H1 (cell line): ENCODE data around the gene PEAK3. TPM values are rescaled to one million over a fixed set of nuclear protein-coding genes. Genes with fewer than 3 reads are reported as not detected.

Experiments
- CTCF ChIA-PET: fragments of 300-600 bp; sonication (Branson Sonifier 250); formaldehyde crosslinking; loops from one replicate; lab custom pipeline; 2021; ENCODE audit not compliant: partially characterized antibody; lab: Charles Lee
- POLR2A ChIA-PET: fragments of 300-600 bp; sonication (Branson Sonifier 250); formaldehyde crosslinking; loops from one replicate; lab custom pipeline; 2021; ENCODE audit warnings: inconsistent platforms; ENCODE audit not compliant: partially characterized antibody; lab: Charles Lee
- DNase-seq, 2 experiments: peaks; one replicate each; pipeline versions ENCODE4 v3.0.0 to v3.0.0-alpha.2; 2010 to 2022; ENCODE audit warnings: low spot score in 2 of 2, low read depth in 1 of 2, mixed read lengths in 1 of 2
- FAIRE-seq: peaks from 2 replicates; lab custom pipeline; 2011; peaks lifted over from hg19 to GRCh38; lab: Jason Lieb, UNC
- H2AFZ ChIP-seq: 2 replicates; pipeline ENCODE4 v1.8.1; 2012; ENCODE audit warnings: low read length, inconsistent platforms
- H2AK5ac ChIP-seq: 2 replicates; pipeline ENCODE4 v1.6.1; 2013; ENCODE audit warnings: low read depth, low read length
- H2BK120ac ChIP-seq: replicated peaks from 2 replicates; pipeline ENCODE3; 2013; ENCODE audit warnings: low read depth, low read length, inconsistent platforms
- H2BK12ac ChIP-seq: 2 replicates; pipeline ENCODE4 v1.6.1; 2013; ENCODE audit warnings: low read depth, low read length
- H2BK15ac ChIP-seq: 2 replicates; pipeline ENCODE4 v1.6.1; 2013; ENCODE audit warnings: low read length
- H2BK20ac ChIP-seq: 2 replicates; pipeline ENCODE4 v1.6.1; 2013; ENCODE audit warnings: low read length
- H2BK5ac ChIP-seq: 2 replicates; pipeline ENCODE4 v1.6.1; 2013; ENCODE audit warnings: low read depth, low read length
- H3K14ac ChIP-seq: 2 replicates; pipeline ENCODE4 v1.6.1; 2013; ENCODE audit warnings: inconsistent platforms; ENCODE audit not compliant: insufficient read length
- H3K18ac ChIP-seq: 2 replicates; pipeline ENCODE4 v1.6.1; 2013; ENCODE audit warnings: low read length; ENCODE audit errors: extremely low read depth
- H3K23ac ChIP-seq: 2 replicates; pipeline ENCODE4 v1.6.1; 2013; ENCODE audit warnings: inconsistent platforms; ENCODE audit not compliant: insufficient read length
- H3K23me2 ChIP-seq: 2 replicates; pipeline ENCODE4 v1.6.1; 2013; ENCODE audit warnings: low read depth, low read length
- H3K27ac ChIP-seq: 2 replicates; pipeline ENCODE4 v1.6.1; 2011; ENCODE audit warnings: low read depth, low read length, inconsistent platforms
- H3K27me3 ChIP-seq, 4 experiments: replicated peaks in 1 of 4; 1 replicate in 1 of 4; 2 replicates in 3 of 4; pipeline versions ENCODE4 v1.6.1 to v1.8.1; 2011 to 2013; ENCODE audit warnings: low read length in 3 of 4, mild to moderate bottlenecking in 3 of 4, inconsistent platforms in 2 of 4, mixed read lengths in 2 of 4, moderate library complexity in 1 of 4; ENCODE audit not compliant: control insufficient read depth in 3 of 4, insufficient read depth in 3 of 4; ENCODE audit errors: extremely low read depth in 1 of 4
- H3K36me3 ChIP-seq, 4 experiments: 2 replicates each; pipeline versions ENCODE4 v1.6.1 to v1.8.1; 2011 to 2013; ENCODE audit warnings: mild to moderate bottlenecking in 4 of 4, low read length in 3 of 4, moderate library complexity in 2 of 4, control low read depth in 1 of 4, inconsistent platforms in 1 of 4; ENCODE audit not compliant: insufficient read depth in 4 of 4, control insufficient read depth in 2 of 4
- H3K4ac ChIP-seq: replicated peaks from 2 replicates; pipeline ENCODE3; 2013; ENCODE audit warnings: low read length, low read depth, mixed read lengths, inconsistent platforms; ENCODE audit not compliant: insufficient read length
- H3K4me1 ChIP-seq, 4 experiments: replicated peaks in 1 of 4; 1 replicate in 1 of 4; 2 replicates in 3 of 4; pipeline versions ENCODE4 v1.6.1 to v1.8.1; 2011 to 2013; ENCODE audit warnings: low read length in 3 of 4, inconsistent platforms in 2 of 4, mixed read lengths in 1 of 4; ENCODE audit not compliant: insufficient read depth in 4 of 4, control insufficient read depth in 3 of 4
- H3K4me2 ChIP-seq, 2 experiments: 2 replicates each; pipeline versions ENCODE4 v1.6.1 to v1.8.1; 2011 to 2013; ENCODE audit warnings: low read depth in 2 of 2, low read length in 2 of 2, control low read depth in 1 of 2, inconsistent platforms in 1 of 2, mild to moderate bottlenecking in 1 of 2; ENCODE audit not compliant: insufficient read depth in 1 of 2
- H3K4me3 ChIP-seq, 4 experiments: fragments of 200-600, 300-600 bp in 1 of 4; sonication (generic), shearing (Covaris generic), sonication (Bioruptor Twin) in 1 of 4; 2 replicates each; pipeline versions ENCODE4 v1.5.1 to v1.8.1; 2011 to 2016; ENCODE audit warnings: low read length in 4 of 4, low read depth in 3 of 4, control low read depth in 2 of 4, inconsistent platforms in 2 of 4, mild to moderate bottlenecking in 2 of 4, mixed read lengths in 1 of 4, moderate library complexity in 1 of 4; ENCODE audit not compliant: insufficient read depth in 2 of 4; ENCODE audit errors: extremely low read depth in 1 of 4
- H3K56ac ChIP-seq: replicated peaks from 2 replicates; pipeline ENCODE3; 2013; ENCODE audit warnings: low read depth, mild to moderate bottlenecking, mixed read lengths, low read length, inconsistent platforms; ENCODE audit not compliant: insufficient read length
- H3K79me1 ChIP-seq: 2 replicates; pipeline ENCODE4 v1.6.1; 2013; ENCODE audit warnings: low read depth, low read length, control low read depth
- H3K79me2 ChIP-seq, 2 experiments: 2 replicates each; pipeline versions ENCODE4 v1.6.1 to v1.8.1; 2012 to 2013; ENCODE audit warnings: low read length in 2 of 2, mild to moderate bottlenecking in 2 of 2, inconsistent platforms in 1 of 2; ENCODE audit not compliant: insufficient read depth in 2 of 2, control insufficient read depth in 1 of 2
- H3K9ac ChIP-seq, 4 experiments: replicated peaks in 1 of 4; 1 replicate in 1 of 4; 2 replicates in 3 of 4; pipeline versions ENCODE4 v1.6.1 to v1.8.1; 2011 to 2013; ENCODE audit warnings: low read depth in 3 of 4, low read length in 3 of 4, control low read depth in 2 of 4, mild to moderate bottlenecking in 2 of 4, moderate library complexity in 2 of 4, inconsistent platforms in 1 of 4; ENCODE audit errors: extremely low read depth in 1 of 4
- H3K9me3 ChIP-seq, 2 experiments: 2 replicates each; pipeline versions ENCODE4 v1.6.1 to v1.8.1; 2012 to 2013; ENCODE audit warnings: mild to moderate bottlenecking in 2 of 2, moderate library complexity in 2 of 2, control low read depth in 1 of 2, inconsistent platforms in 1 of 2, low read depth in 1 of 2, low read length in 1 of 2, mixed read lengths in 1 of 2; ENCODE audit not compliant: insufficient read depth in 2 of 2
- H4K20me1 ChIP-seq, 2 experiments: replicated peaks in 1 of 2; 2 replicates each; pipeline versions ENCODE3 to v1.8.1; 2011 to 2013; ENCODE audit warnings: inconsistent platforms in 2 of 2, low read length in 2 of 2, mild to moderate bottlenecking in 1 of 2; ENCODE audit not compliant: insufficient read depth in 2 of 2, control insufficient read depth in 1 of 2
- H4K5ac ChIP-seq: 2 replicates; pipeline ENCODE4 v1.6.1; 2013; ENCODE audit warnings: low read length, low read depth, mixed read lengths, inconsistent platforms; ENCODE audit not compliant: insufficient read length
- H4K8ac ChIP-seq: 2 replicates; pipeline ENCODE4 v1.8.0; 2013; ENCODE audit warnings: mild to moderate bottlenecking, moderate library complexity, low read length, inconsistent platforms; ENCODE audit not compliant: insufficient read depth; ENCODE audit errors: extremely low read depth
- H4K91ac ChIP-seq: replicated peaks from 2 replicates; pipeline ENCODE3; 2013; ENCODE audit warnings: low read length, mixed read lengths, inconsistent platforms; ENCODE audit not compliant: insufficient read length
- CBX8 ChIP-seq: fragments of 300-800, 300-1000 bp; sonication (generic); IDR thresholded peaks from 2 replicates; pipeline ENCODE4 v1.7.1; 2016; ENCODE audit warnings: low read depth, low read length, borderline replicate concordance
- CREB1 ChIP-seq: IDR thresholded peaks from 2 replicates; pipeline ENCODE4 v1.6.1; 2012; ENCODE audit warnings: inconsistent platforms
- JUND ChIP-seq: IDR thresholded peaks from 2 replicates; pipeline ENCODE4 v1.6.1; 2011; ENCODE audit warnings: mild to moderate bottlenecking, improper control_type of control experiment, low read length
- NRF1 ChIP-seq: IDR thresholded peaks from 2 replicates; pipeline ENCODE4 v1.6.1; 2011; ENCODE audit warnings: mild to moderate bottlenecking, low read depth, low read length, improper control_type of control experiment
- POLR2AphosphoS5 ChIP-seq: IDR thresholded peaks from 2 replicates; pipeline ENCODE4 v1.6.1; 2011; ENCODE audit warnings: low read depth, low read length
- WGBS, 2 experiments: shearing (Covaris generic) in 1 of 2; methylation state at CpG; one replicate each; pipeline versions ENCODE4 v1.1.6 to v1.1.7; 2013 to 2015; ENCODE audit warnings: low lambda C conversion rate in 2 of 2, mixed read lengths in 2 of 2, inconsistent platforms in 1 of 2, low coverage in 1 of 2, missing lambda C conversion rate in 1 of 2; ENCODE audit not compliant: insufficient replicate concordance in 2 of 2, insufficient coverage in 1 of 2, insufficient read length in 1 of 2; ENCODE audit errors: extremely low coverage in 1 of 2, missing lambda C conversion rate in 1 of 2; 5-methylcytosine and 5-hydroxymethylcytosine counted together
- polyA plus RNA-seq, 7 experiments: library from polyadenylated mRNA; depleted of rRNA in 3 of 7; stranded (reverse) in 5 of 7; unstranded in 2 of 7; fragments of >200 nt in 5 of 7; fragments of 200-250 nt in 2 of 7; gene quantifications; 1 replicate in 5 of 7; 2 replicates in 1 of 7; 4 replicates in 1 of 7; pipeline versions ENCODE4 v1.2.1 to v1.2.3, GENCODE V29; 2011 to 2013; ENCODE audit warnings: missing spikeins in 2 of 7, mixed read lengths in 2 of 7
- total RNA-seq: library from RNA; stranded (reverse); fragmentation: NEBNext Ultra II Directional; extraction: Animal tissue kit (Norgen Biotek cat#: 25700); gene quantifications from 2 replicates; pipeline ENCODE4 v1.2.1, GENCODE V29; 2021
- TF ChIP-seq, protein P1 (sequence below), 3 experiments: IDR thresholded peaks; 1 replicate in 2 of 3; 2 replicates in 1 of 3; pipeline versions ENCODE4 v1.5.1 to v1.6.1; 2011; ENCODE audit warnings: low read length in 3 of 3, mild to moderate bottlenecking in 3 of 3, inconsistent platforms in 2 of 3, low read depth in 1 of 3, moderate library complexity in 1 of 3; ENCODE audit not compliant: insufficient read depth in 1 of 3; ENCODE audit errors: control extremely low read depth in 1 of 3
- TF ChIP-seq, protein P2 (sequence below): IDR thresholded peaks from 2 replicates; pipeline ENCODE4 v1.6.1; 2011; ENCODE audit warnings: low read length, improper control_type of control experiment

The PEAK3 gene
- total and polyA plus RNA-seq, 2 of the 8 experiments (the other 6 are each of a cell fraction or from before 2014, with no cell fraction given): not detected

DNA sequence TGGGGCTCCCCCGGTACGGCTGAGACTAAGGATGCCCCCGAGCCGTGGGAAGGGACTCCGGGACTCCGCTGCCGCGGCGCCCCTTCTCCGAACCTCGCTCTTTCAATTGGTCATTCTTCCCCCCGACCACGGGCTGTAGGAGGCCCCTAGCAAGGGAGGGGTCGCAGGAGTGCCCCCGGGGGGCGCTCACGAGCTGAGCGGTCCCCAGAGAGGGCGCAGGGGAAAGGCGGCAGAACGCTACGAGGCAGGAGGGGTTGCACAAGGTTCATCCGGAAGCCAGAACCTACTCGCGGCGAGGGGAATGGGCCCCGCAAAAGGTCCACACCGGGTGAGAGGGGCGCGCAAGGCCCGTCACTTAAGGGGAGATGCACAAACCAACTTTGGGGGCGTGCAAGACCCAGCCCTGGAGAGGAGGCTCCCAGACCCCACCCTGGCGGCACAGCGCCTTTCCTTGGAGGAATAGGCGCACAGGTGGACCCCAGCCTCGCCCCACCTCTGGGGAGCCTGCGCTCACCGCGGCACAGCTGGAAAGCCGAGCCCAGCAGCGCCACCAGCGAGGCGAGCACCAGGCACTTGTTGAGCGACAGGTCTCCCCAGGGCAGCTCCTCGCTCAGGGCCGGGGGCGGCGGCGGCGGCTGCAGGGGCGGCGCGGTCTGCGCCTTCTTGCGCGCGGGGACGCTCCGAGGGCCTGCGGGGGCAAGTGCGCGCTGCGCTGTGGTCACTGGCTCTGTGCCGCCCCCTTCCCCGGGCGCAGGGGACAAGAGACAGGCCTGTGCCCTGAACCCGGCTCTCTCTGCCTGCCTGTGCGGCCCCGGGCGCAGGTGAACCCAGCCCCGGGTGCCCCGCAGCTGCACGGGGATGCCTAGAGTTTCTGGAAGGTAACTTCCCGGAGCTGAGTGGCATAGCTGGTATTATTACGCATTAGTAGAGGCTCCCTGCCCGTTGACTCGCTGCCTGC is 28.6 kb downstream of the PEAK3 start:
- Histone ChIP-seq H3K4ac (peak overlapping the region; percentile 23), H3K36me3 (no peaks in the 10 kb centered on the region; a peak in 2 of 8 replicates), H4K20me1 (peaks cover 2 to 6% of the 10 kb centered on the region in 2 experiments), H2AFZ (peak overlapping the region; percentile 55; the same call in 1 of the 2 replicates), H3K9ac (no peak overlapping the region; a peak in 2 of 7 replicates), H2BK120ac (no peak overlapping the region), H4K8ac (no peak overlapping the region), H2BK20ac (no peak overlapping the region), H2BK5ac (no peak overlapping the region), H2BK15ac (no peak overlapping the region), H3K23me2 (peaks cover 12% of the 10 kb centered on the region; the same call in 1 of the 2 replicates), H3K79me1 (no peaks in the 10 kb centered on the region), H3K4me1 (peaks cover 0 to 4% (median 2%) of the 10 kb centered on the region in 4 experiments; a peak in 5 of 7 replicates), H3K27ac (no peak overlapping the region), H3K56ac (no peak overlapping the region), H3K79me2 (no peaks in the 10 kb centered on the region), H3K23ac (no peak overlapping the region), H4K5ac (no peak overlapping the region), H3K18ac (peak overlapping the region; percentile 60; the same call in 1 of the 2 replicates), H3K4me2 (peak overlapping the region; percentile 74 to 96), H4K91ac (peak overlapping the region; percentile 74), H3K14ac (no peak overlapping the region), H3K9me3 (no peaks in the 10 kb centered on the region; a peak in 1 of 4 replicates), H2AK5ac (no peak overlapping the region), H2BK12ac (no peak overlapping the region), H3K27me3 (peaks cover 0 to 23% (median 12%) of the 10 kb centered on the region in 4 experiments; a peak in 6 of 7 replicates), H3K4me3 (peak overlapping the region; percentile 35 to 65 (median 47))
- FAIRE-seq: no peak
- WGBS, 2 experiments: 9% methylated on average over 74 of the region's 77 CpGs; no CpG with 5 or more reads in 1 of the 2 experiments
- CTCF ChIA-PET: interaction anchor here (0.5 to 5.9 kb wide), 29 partner anchors 8 to 1124 kb away, joined by 3 to 42 read pairs (median 5); partner anchors contain the start of gene PLEKHJ1
- peak in 1 of 2 experiments; percentile 84 for DNase-seq
- POLR2A ChIA-PET: interaction anchor here (0.9 to 18.7 kb wide), 15 partner anchors 12 to 154 kb away, joined by 3 to 330 read pairs (median 4); partner anchors contain the start of genes LSM7, PLEKHJ1, SF3A2 and SPPL2B
- TF ChIP-seq, protein P1, sequence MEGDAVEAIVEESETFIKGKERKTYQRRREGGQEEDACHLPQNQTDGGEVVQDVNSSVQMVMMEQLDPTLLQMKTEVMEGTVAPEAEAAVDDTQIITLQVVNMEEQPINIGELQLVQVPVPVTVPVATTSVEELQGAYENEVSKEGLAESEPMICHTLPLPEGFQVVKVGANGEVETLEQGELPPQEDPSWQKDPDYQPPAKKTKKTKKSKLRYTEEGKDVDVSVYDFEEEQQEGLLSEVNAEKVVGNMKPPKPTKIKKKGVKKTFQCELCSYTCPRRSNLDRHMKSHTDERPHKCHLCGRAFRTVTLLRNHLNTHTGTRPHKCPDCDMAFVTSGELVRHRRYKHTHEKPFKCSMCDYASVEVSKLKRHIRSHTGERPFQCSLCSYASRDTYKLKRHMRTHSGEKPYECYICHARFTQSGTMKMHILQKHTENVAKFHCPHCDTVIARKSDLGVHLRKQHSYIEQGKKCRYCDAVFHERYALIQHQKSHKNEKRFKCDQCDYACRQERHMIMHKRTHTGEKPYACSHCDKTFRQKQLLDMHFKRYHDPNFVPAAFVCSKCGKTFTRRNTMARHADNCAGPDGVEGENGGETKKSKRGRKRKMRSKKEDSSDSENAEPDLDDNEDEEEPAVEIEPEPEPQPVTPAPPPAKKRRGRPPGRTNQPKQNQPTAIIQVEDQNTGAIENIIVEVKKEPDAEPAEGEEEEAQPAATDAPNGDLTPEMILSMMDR (IDR thresholded peaks at IDR 0.05; ENCODE audit: control extremely low read depth in 1 of 3, insufficient read depth in 1 of 3, low read depth in 1 of 3, low read length in 3 of 3): peak; percentile 50 to 59 (median 54)
- TF ChIP-seq CREB1 (no peak), CBX8 (no peak), NRF1 (no peak), POLR2AphosphoS5 (no peak), JUND (no peak)
- TF ChIP-seq, protein P2, sequence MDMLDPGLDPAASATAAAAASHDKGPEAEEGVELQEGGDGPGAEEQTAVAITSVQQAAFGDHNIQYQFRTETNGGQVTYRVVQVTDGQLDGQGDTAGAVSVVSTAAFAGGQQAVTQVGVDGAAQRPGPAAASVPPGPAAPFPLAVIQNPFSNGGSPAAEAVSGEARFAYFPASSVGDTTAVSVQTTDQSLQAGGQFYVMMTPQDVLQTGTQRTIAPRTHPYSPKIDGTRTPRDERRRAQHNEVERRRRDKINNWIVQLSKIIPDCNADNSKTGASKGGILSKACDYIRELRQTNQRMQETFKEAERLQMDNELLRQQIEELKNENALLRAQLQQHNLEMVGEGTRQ: no peak
